PFSK-1 (cell line): Measurements from ENCODE around the gene LINC00305.

Experiments used
- POLR2AphosphoS5 ChIP-seq: IDR thresholded peaks from 2 replicates; pipeline ENCODE4 v1.6.1; 2012; ENCODE audit warnings: low read depth, mild to moderate bottlenecking, control low read depth, low read length, moderate library complexity
- REST ChIP-seq, 2 experiments: IDR thresholded peaks; 2 replicates each; pipeline versions ENCODE4 v1.6.1 to v1.8.0; 2011 to 2012; ENCODE audit warnings: low read depth in 2 of 2, low read length in 2 of 2, control low read depth in 1 of 2, inconsistent platforms in 1 of 2, mild to moderate bottlenecking in 1 of 2, moderate library complexity in 1 of 2; ENCODE audit not compliant: insufficient read depth in 1 of 2
- SIN3A ChIP-seq: IDR thresholded peaks from 2 replicates; pipeline ENCODE4 v1.6.1; 2012; ENCODE audit warnings: mild to moderate bottlenecking, low read length, moderate library complexity, borderline replicate concordance; ENCODE audit not compliant: insufficient read depth
- TAF1 ChIP-seq: IDR thresholded peaks from 2 replicates; pipeline ENCODE4 v1.6.1; 2012; ENCODE audit warnings: low read length, control low read depth, borderline replicate concordance; ENCODE audit not compliant: insufficient read depth

DNA sequence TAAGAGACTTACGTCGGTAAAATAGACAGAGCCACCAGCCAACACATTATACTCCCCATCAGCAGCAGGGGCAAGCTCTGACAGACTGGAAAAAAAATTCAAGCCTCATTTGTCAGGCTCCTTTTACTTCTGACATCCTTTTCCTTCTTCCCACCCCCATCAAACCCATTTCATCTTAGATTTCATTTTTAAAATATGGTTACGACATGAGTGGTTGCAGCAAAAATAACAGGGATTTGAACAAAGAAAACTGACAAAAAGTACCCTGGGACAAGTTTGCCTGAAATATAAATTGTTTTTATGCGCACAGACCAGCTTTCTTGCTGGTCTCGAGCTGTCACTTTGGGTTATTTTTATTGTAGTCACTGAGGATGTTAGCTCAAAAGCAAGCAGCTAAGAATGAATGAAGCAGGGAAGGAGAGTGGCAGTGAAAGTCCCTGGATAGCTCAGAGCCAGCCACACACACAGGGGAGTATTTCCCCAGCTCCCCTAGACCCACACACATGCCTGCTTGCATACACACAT lies 30.7 kb upstream of the LINC00305 start:
- TF ChIP-seq POLR2AphosphoS5 = no peak
- no peak for TF ChIP-seq REST (IDR thresholded peaks at IDR 0.05; ENCODE audit: insufficient read depth in 1 of 2, low read depth in 2 of 2, low read length in 2 of 2)
- TF ChIP-seq SIN3A = no peak
- no peak for TF ChIP-seq TAF1
